Measurements from ENCODE around the gene BANK1.

DNA sequence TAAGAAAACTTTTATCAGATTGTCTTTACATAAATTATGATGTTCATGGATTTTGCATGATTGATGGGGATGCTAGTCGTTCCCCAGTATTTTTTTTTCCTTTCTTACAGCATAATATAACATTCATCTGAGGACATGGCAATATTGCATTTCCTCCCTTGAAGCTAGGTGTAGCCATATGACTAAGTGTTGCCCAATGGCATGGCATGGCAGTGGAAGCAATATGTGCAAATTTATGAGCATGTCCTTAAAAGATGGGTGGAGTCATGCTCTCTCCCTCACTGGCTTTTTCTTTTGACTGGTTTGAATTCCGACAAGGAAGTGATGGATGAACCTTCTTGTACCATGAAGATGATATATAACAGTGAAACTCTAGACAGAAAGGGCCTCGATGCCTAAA is 96.3 kb downstream of the BANK1 start:
- TF ChIP-seq POLR2A (IDR thresholded peaks at IDR 0.05) (no peak), POLR2AphosphoS5 (IDR thresholded peaks at IDR 0.05) (no peak)
- TF ChIP-seq, protein P1, sequence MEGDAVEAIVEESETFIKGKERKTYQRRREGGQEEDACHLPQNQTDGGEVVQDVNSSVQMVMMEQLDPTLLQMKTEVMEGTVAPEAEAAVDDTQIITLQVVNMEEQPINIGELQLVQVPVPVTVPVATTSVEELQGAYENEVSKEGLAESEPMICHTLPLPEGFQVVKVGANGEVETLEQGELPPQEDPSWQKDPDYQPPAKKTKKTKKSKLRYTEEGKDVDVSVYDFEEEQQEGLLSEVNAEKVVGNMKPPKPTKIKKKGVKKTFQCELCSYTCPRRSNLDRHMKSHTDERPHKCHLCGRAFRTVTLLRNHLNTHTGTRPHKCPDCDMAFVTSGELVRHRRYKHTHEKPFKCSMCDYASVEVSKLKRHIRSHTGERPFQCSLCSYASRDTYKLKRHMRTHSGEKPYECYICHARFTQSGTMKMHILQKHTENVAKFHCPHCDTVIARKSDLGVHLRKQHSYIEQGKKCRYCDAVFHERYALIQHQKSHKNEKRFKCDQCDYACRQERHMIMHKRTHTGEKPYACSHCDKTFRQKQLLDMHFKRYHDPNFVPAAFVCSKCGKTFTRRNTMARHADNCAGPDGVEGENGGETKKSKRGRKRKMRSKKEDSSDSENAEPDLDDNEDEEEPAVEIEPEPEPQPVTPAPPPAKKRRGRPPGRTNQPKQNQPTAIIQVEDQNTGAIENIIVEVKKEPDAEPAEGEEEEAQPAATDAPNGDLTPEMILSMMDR (IDR thresholded peaks at IDR 0.05): no peak
